NCI-H2107 treated with DMSO at 0.1 percent for 48 hours (cell line): ENCODE data around the gene QRFPR.
A peak's percentile ranks its signal among the peaks of the same experiment; 100 is the strongest.
"Not testable (repeated sequence)": the region's sequence is repeated elsewhere in the genome, so short reads cannot be mapped to it uniquely, and the experiment has no call there.

Experiments used
- DNase-seq: peaks from one replicate; lab custom pipeline; 2025; ENCODE audit not compliant: unreplicated experiment; lab: John Stamatoyannopoulos, UW

QRFPR gene

DNA sequence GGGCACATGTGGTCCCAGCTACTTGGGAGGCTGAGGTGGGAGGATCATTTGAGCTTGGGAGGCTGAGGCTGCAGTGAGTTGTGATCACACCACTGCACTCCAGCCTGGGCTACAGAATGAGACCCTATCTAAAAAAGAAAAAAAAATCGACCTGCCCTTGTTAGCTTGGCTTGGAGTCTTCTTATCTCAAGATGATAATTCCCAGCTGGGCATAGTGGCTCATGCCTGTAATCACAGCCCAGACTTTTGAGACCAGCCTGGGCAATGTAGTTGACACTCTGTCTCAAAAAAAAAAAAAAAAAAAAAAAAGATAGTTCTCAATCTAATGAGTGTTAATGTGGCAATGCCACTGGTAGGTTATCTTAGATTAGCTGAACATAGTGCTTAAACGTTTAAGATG lies 41.0 kb downstream of the QRFPR start:
- DNase-seq, result no peak

DNA sequence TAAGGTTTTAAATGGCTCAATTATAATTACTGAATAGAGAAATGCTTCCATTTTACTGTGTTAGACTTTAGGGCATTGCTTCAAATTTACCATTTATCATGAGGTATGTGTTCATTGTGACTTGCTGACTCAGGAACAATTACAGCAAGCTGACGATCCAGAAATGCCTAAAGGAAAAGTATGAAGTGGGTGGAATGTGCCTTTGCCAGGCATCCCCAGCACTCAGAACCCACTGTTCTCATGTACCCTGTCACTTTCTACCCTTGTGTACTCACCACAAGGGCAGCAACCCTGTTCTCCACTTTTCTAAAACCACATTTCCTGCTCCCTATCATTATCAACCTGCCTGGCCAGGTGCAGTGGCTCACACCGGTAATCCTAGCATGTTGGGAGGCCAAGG lies 41.5 kb downstream of the QRFPR start:
- no peak for DNase-seq

DNA sequence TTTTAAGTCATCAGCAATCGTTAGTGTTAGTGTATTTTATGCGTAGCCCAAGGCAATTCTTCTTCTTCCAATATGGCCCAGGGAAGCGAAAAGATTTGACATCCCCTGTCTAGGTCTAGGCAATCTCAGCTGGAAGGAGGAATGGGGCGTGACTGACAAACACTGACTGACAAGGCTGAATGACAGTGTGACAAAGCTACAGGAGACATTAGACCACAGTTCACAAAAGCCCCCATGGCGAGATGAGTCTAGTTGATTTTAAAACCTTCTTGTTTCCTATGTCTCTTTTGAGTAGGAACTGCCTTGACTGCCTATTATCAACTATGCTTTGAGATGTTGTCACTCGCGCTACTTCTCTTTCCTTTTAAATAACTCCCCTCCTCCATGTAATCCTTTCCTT lies 42.3 kb downstream of the QRFPR start:
- DNase-seq, result no peak

DNA sequence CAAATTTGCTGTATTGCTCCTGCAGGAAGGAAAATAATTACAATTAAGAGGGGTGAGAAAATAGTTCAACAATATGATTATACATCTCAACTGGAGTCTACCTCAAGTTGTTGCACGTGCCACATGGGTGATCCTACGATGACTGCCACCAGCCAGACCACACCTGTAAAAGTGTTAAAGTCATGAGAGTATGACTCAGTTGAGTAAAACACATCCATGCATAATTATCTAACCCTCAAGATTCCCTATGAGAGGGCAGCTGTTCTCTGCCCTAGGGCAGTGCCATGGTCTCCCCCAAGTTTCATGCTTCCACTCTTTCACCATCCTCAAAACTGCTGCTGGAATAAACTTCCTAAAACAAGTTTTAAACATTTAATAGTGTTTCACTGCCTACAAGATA lies 44.1 kb downstream of the QRFPR start:
- DNase-seq, result no peak

DNA sequence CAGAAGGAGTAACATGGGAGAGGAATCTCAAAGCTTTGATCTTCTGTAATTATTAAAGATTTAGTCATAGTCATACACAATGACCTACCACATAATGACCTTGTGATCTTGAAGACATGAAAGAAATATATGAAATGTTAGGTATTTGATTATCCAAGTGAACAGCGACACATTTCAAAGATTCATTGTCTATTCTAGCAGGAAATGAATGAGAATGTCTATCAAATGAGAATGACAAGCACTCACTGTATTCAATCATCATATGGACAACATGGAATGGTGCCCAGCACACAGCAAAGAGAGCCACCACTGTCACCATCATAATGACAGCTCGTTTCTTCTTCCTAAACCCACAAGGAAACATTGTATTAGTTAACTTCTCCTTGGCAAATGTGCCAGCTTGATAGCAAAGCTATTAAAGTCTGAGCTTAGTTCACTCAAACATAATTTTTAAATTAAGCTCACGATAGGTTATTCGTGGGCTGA lies 50.6 kb downstream of the QRFPR start:
- no peak for DNase-seq

DNA sequence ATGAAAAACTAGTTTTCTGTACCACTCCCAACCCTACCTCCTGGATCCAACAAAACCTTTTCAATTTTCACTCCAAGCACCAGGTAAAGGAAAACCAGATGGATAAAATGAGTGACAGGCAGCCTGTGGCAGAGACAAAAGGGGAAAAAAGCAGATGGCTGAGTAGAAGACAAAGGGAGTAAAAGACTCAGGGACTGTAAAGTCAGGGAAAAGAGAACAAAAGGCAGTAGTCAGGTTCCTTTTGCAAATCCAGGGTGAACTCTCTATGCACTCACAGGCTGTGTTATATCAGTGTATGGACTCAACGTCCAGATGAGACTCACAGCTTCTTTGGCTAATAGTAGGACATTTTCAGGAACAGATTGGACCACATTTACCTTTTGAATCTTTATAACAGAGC lies 54.2 kb downstream of the QRFPR start:
- DNase-seq, result no peak

DNA sequence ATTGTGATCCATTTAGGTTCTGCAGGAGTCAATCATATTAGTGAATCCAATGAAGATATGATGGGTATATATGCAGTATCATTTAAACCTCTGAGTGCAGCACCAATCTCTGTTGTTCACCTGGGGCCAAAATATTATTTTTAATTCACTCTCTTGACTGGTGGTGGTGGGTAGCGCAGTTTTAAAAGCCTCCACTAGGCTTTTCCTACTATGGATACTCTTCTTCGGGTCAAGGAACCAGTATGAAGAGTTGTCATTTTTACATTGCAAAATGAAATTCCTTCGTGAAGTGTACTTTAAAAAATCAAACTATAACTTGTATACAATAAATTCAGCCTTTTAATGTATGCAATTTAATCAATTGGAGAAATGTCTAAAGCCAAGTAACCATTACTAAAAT lies 56.5 kb downstream of the QRFPR start:
- DNase-seq, result no peak

DNA sequence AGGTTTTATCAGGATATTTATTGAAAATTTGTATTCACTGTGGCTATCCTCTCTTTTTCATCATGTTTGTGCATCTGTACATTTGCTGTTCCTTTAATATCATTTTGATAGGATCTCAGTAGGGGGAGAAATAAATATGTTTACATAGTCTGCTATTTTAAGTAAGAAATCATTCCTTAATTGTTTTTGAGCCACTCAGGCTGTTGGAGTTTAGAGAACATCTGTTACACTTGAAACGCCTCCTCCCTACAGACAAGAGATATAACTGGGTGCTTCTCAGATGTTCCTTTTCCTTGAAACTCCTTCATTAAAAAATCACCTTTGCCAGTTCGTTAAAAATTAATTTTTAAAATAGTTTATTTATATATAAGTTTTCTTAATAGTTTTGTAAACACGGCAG lies 59.4 kb downstream of the QRFPR start:
- no peak for DNase-seq

DNA sequence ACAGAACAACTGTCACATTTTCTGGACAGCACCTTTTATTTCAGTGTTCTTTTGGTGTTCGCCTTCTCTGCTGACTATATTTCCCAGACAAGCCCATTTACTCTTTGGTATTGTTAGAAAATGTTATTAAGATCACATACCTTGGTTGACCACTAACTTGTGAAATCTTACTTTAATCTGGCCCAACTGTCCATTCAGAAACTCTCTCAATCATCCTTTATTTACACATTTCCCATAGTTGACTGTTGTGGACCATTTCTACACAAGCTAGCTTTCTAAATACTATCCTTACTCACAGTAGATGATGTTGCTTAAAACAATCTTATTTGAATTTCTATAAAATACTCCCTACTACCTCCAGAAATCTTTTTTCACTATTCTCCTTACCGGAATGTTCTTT lies 64.7 kb downstream of the QRFPR start:
- no peak for DNase-seq

DNA sequence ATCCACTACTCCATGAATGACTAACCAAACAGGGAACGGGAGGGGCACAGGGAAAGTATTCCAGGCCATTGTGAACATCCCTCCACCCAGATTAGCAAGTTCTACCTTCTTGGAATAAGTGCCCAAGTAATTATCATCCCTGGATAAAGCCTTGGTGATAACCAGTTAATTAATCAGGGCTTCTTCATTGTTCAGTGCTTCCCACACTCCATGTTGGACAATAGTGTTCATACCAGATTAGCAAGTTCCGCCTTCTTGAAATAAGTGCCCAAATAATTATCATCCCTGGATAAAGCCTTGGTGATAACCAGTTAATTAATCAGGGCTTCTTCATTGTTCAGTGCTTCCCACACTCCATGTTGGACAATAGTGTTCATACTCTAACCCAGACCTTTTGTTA lies 67.4 kb downstream of the QRFPR start:
- DNase-seq, result not testable (repeated sequence)

DNA sequence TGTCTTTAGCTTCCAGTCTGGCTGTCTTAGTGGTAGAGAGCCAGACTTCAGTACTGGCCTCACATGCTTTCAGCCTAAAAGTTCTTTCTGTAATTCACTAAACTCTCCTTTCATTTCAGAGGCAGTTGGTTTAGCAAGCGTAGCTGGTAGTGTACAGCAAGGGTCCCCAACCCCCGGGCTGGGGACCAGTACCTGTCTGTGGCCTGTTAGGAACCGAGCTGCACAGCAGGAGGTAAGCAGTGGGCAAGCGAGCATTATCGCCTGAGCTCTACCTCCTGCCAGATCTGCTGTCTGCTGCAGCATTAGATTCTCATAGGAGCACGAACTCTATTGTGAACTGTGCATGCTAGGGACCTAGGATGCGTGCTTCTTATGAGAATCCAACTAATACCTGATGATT lies 72.0 kb downstream of the QRFPR start:
- no peak for DNase-seq

DNA sequence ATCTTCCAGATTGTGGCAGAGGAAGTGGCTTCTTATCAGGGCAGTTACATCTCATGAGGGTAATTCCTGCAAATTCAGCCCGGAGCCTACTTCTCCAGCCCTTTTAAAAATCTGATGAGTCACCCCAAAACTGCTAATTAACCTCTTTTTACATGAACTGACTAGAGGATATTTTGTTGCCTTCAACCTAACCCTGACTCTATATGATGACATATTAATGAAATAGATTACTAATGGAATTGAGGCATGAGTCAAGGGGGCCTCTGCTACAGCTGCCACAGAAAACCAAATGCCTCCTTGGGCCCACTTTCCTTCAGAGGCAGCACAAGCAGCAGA lies 72.5 kb downstream of the QRFPR start:
- DNase-seq, result no peak

DNA sequence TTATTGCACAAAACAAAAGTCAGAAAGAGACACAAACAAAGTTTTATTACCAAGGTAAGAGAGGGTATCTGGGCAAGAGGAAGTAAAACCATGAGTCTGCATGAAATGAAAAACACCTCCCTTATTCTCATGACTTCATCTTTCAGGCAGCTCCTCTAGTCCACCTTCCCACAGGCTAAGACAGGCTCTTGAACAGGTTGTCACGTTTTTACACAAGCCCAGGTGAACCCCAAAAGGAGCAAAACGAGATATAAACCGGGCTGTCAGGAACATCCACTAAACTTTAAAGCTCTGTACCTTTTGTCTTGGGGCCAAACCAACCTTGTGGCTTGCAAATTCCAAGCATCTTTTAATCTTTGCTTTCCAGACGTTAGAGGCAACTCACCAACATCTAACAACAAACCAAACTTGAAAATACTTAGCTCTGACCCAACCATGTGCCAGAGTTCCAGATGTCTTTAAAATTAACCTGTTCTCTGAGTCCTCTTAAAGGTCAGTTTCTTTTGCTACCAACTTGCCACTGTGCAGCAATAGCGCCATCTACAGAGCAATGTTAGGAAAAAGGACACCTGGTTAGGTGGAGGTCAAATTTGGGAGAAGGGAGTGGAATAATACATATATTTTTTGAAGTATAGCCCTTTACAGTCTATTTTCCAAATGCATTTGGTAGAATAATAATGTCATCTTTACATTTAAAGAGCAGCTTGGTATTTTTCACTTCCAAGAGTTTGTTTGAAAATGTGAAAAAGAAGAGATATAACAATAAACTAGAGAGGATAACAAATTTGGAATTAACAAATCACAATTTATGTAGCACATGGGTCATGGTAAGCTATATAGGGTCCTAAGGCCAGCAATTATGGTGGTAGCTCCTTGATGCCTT lies 73.1 kb downstream of the QRFPR start:
- peak; percentile 0 for DNase-seq

DNA sequence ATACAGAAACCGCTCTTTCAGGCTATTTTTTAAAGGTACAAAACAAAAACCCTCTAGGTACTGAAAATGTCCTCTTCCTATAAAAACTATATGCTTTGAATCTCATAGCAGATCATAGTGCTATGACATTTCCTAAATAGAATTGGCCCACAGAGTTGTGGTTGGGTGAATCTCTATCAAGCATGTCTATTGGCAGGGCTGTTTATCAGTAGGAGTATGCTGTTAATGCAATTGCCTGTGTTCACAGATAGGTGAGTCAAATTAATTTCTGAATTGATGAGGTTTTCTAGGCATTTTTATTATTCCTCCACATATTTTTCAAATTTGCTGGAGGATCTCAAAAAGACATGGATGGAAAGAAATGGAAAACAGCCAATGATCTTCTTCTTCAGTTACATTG lies 73.9 kb downstream of the QRFPR start:
- DNase-seq, result no peak

DNA sequence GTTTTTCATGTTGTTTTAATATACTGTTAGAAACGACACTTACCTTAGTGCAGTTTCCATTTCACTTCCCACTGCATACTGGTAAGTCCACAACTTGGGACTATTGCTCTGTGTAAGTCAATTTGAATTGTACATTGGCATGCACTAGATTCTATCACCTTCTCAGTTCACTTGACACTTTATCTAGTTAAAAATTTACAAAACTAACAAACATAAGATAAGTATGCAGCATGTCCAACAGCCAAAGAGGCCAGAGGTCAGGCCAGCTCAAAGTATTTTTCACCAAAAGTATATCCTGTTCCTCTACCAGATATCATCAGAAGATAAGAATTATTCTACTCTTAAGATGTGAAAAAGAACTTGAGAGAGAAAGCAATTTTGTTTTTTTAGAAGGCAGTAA lies 75.9 kb downstream of the QRFPR start:
- DNase-seq, result no peak

DNA sequence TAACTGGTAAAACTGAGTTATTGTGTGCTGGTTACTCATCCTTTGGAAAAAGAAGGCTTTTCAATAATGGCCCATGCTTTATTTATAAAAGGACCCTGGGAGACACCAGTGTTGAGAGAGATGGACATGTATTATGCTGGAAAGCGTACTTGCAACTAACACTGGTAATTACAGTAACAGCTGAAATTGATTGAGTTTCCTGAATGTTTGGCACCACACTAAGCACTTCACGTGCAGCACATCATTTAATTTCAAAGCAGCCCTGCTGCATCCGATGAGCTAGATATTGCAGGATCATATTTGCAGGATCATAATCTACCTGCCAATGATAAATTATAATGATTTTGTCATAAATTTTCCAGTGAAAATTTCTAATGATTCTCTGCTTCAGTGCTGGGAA lies 81.5 kb downstream of the QRFPR start:
- DNase-seq, result no peak

DNA sequence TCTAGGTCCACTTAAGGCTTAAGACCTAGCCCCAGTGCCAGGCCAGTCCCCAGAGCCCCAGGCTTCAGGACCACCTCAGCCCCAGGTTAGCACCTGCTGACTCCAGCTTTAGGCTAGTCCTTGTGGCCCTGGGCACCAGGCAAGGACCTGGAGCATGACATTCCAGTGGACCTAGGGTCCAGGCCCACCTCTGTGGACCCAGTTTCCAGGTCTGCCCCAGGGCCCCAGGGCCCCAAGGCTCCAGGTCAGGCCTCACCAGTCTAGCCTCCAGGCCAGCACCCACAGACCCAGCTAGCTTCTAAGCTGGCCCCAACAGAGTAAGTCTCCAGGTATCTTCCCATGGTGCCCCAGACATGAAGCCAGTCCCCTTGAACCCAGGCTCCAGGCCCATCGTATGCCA lies 97.5 kb downstream of the QRFPR start:
- DNase-seq, result no peak

DNA sequence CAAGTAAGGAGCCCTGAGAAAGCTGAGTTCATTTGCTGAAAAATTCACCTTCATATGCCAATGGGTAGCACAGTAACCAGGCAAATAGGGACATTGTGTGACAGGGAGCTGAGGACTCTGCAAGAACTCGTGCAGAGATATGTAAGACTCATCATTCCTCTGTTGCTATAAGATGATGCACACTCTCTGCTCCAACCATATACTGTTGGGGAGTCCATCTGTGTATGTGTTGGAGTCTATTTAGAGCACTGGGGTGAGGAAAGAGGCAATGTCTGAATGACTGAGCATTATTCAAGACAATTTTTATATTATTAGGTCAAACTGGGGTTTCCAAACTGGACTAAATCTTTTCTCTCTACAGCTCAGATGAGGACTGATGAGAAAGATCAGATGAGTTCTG lies 100.4 kb downstream of the QRFPR start:
- no peak for DNase-seq

DNA sequence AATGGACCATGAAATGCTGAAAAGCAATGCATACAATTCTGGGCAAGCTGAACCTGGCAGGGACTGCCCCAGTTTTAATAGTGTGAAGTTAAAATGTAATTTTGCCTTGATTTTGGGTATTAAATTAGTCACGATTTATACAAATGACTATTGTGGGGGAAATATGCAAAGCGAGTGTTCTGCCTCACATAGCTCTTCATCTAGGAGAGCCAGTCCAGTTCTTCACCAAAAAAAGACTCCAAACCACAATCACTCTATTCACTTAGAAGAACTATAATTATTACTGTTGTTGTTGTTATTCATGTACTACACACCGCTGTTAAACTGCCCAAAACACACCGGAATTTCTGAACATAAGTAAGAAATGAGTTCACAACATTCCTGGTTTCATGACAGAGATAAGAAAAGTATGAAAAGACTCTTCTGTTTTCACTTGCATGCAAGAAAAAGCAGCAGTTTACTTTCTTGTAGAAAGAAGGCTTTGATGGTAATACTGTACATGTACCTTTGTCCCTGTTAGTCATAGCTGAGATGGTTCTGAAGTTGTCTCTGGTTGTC lies 101.9 kb downstream of the QRFPR start:
- no peak for DNase-seq
